CD4-positive, alpha-beta T cell (primary cell): ENCODE data around the gene FBXO28. TPM values are rescaled to one million over a fixed set of nuclear protein-coding genes. Genes with fewer than 3 reads are reported as not detected.

Experiments used
- ATAC-seq: fragments of 200-7000 bp; cut with Tn5 transposase; one replicate; pipeline ENCODE4 v1.10.0; 2022; ENCODE audit warnings: mild to moderate bottlenecking; ENCODE audit not compliant: poor library complexity
- CTCF ChIA-PET: fragments of 350-600 bp; sonication (Branson Sonifier 250); formaldehyde crosslinking; loops from one replicate; lab custom pipeline; 2021; ENCODE audit warnings: antibody characterized with exemption, inconsistent platforms; lab: Charles Lee
- POLR2A ChIA-PET: fragments of 350-600 bp; sonication (Branson Sonifier 250); formaldehyde crosslinking; loops from one replicate; lab custom pipeline; 2021; ENCODE audit warnings: antibody characterized with exemption, inconsistent platforms; lab: Charles Lee
- DNase-seq, 14 experiments: peaks; one replicate each; pipeline ENCODE4 v3.0.0-alpha.2; 2013 to 2020; ENCODE audit warnings: mixed read lengths in 2 of 14
- H3K27ac ChIP-seq, 2 donors: one replicate each; pipeline versions ENCODE4 v1.5.1 to v1.7.0; 2013; ENCODE audit warnings: low read length in 2 of 2, low read depth in 1 of 2, mild to moderate bottlenecking in 1 of 2
- H3K27me3 ChIP-seq, 2 experiments: 1 replicate in 1 of 2; 2 replicates in 1 of 2; pipeline versions ENCODE4 v1.6.1 to v1.7.0; 2013; ENCODE audit warnings: low read length in 2 of 2, control low read depth in 1 of 2, mild to moderate bottlenecking in 1 of 2, moderate library complexity in 1 of 2; ENCODE audit not compliant: insufficient read depth in 2 of 2, control insufficient read depth in 1 of 2
- H3K36me3 ChIP-seq: one replicate; pipeline ENCODE4 v1.6.1; 2013; ENCODE audit warnings: low read length, control low read depth; ENCODE audit not compliant: insufficient read depth
- H3K4me1 ChIP-seq: one replicate; pipeline ENCODE4 v1.6.1; 2013; ENCODE audit warnings: low read length, control low read depth; ENCODE audit not compliant: insufficient read depth
- H3K4me3 ChIP-seq: one replicate; pipeline ENCODE4 v1.5.1; 2013; ENCODE audit warnings: mild to moderate bottlenecking, low read length, moderate library complexity
- H3K9me3 ChIP-seq, 2 experiments: 1 replicate in 1 of 2; 2 replicates in 1 of 2; pipeline versions ENCODE4 v1.6.1 to v1.7.0; 2013; ENCODE audit warnings: low read length in 2 of 2, mild to moderate bottlenecking in 2 of 2, control low read depth in 1 of 2, moderate library complexity in 1 of 2; ENCODE audit not compliant: control insufficient read depth in 1 of 2, insufficient read depth in 1 of 2
- H3K27ac Mint-ChIP-seq: one replicate; pipeline ENCODE4 v1.8.0; 2020; ENCODE audit warnings: mixed read lengths
- H3K27me3 Mint-ChIP-seq: one replicate; pipeline ENCODE4 v1.8.0; 2021; ENCODE audit warnings: mixed read lengths
- H3K36me3 Mint-ChIP-seq: one replicate; pipeline ENCODE4 v1.8.0; 2021; ENCODE audit warnings: low read depth, mixed read lengths
- H3K4me1 Mint-ChIP-seq: one replicate; pipeline ENCODE4 v1.8.0; 2021; ENCODE audit warnings: low read depth, mixed read lengths
- H3K4me3 Mint-ChIP-seq: one replicate; pipeline ENCODE4 v1.8.0; 2020; ENCODE audit warnings: mild to moderate bottlenecking, mixed read lengths
- H3K9me3 Mint-ChIP-seq: one replicate; pipeline ENCODE4 v1.8.0; 2020; ENCODE audit warnings: mixed read lengths
- CTCF ChIP-seq: fragments of 200-600 bp; IDR thresholded peaks from one replicate; pipeline ENCODE4 v1.8.0; 2022; ENCODE audit warnings: antibody characterized with exemption, mild to moderate bottlenecking
- intact Hi-C, 2 experiments: fragments of 100-400 bp; cut with DNase I in 1 of 2; cut with micrococcal nuclease in 1 of 2; formaldehyde crosslinking; loops; one replicate each; pipeline versions ENCODE4 v1.15.1 to v1.9.0; 2023 to 2025; cut with DNase I, micrococcal nuclease
- total RNA-seq, 174 experiments: library from RNA in 2 of 174; stranded (reverse) in 2 of 174; gene quantifications; one replicate each; pipeline ENCODE4 v1.2.3 and lab custom pipeline; 2021 to 2026

The FBXO28 gene
- total RNA-seq, 2 experiments from 2014 or later, result 32.5 to 37.1 TPM

- no peak overlapping the region for H3K4me3 Mint-ChIP-seq
- TF ChIP-seq CTCF, result no peak
- H3K36me3 ChIP-seq, result no peaks in the 10 kb centered on the region
- H3K36me3 Mint-ChIP-seq, result no peaks in the 10 kb centered on the region
- H3K4me3 ChIP-seq, result no peak overlapping the region
- no peaks in the 10 kb centered on the region for H3K27me3 ChIP-seq
- peaks cover 5% of the 10 kb centered on the region for H3K4me1 ChIP-seq
- peaks cover 2% of the 10 kb centered on the region for H3K9me3 Mint-ChIP-seq
- H3K4me1 Mint-ChIP-seq, result no peaks in the 10 kb centered on the region
- no peak overlapping the region for H3K27ac ChIP-seq
- CTCF ChIA-PET, result no interaction called here
- peaks cover 0 to 4% of the 10 kb centered on the region in 2 experiments for H3K9me3 ChIP-seq
- intact Hi-C loops, result no loop called here
- no peak for DNase-seq
- peaks cover 15% of the 10 kb centered on the region for H3K27me3 Mint-ChIP-seq
- no peak for ATAC-seq
- H3K27ac Mint-ChIP-seq, result no peak overlapping the region
- POLR2A ChIA-PET, result no interaction called here
Observed at GRCh38 chr1:224068458-224069072, 45.3 kb upstream of the FBXO28 start.

- H3K9me3 ChIP-seq, result peaks cover 0 to 4% of the 10 kb centered on the region in 2 experiments
- intact Hi-C loops, result no loop called here
- peaks cover 2% of the 10 kb centered on the region for H3K9me3 Mint-ChIP-seq
- H3K4me1 Mint-ChIP-seq, result no peaks in the 10 kb centered on the region
- peaks cover 5% of the 10 kb centered on the region for H3K4me1 ChIP-seq
- H3K27me3 ChIP-seq, result no peaks in the 10 kb centered on the region
- H3K4me3 Mint-ChIP-seq, result no peak overlapping the region
- DNase-seq, result no peak
- CTCF ChIA-PET, result no interaction called here
- H3K27ac Mint-ChIP-seq, result no peak overlapping the region
- H3K36me3 Mint-ChIP-seq, result no peaks in the 10 kb centered on the region
- H3K27me3 Mint-ChIP-seq, result peaks cover 17% of the 10 kb centered on the region
- no peak for TF ChIP-seq CTCF
- no peak overlapping the region for H3K27ac ChIP-seq
- POLR2A ChIA-PET, result no interaction called here
- H3K36me3 ChIP-seq, result no peaks in the 10 kb centered on the region
- no peak for ATAC-seq
- H3K4me3 ChIP-seq, result no peak overlapping the region
Observed at GRCh38 chr1:224069138-224069537, 44.8 kb upstream of the FBXO28 start.

- no peak for DNase-seq
- Mint-ChIP-seq H3K36me3 (no peaks in the 10 kb centered on the region), H3K27me3 (peaks cover 29% of the 10 kb centered on the region), H3K4me3 (no peak overlapping the region), H3K4me1 (no peaks in the 10 kb centered on the region), H3K9me3 (peaks cover 2% of the 10 kb centered on the region), H3K27ac (no peak overlapping the region)
- ChIA-PET POLR2A (interaction anchor here (0.7 kb wide), 1 partner anchor 642 kb away, joined by 3 read pairs; no protein-coding TSS in a partner anchor), CTCF (no interaction called here)
- H3K36me3 ChIP-seq, result no peaks in the 10 kb centered on the region
- H3K27me3 ChIP-seq, result no peaks in the 10 kb centered on the region
- no peak overlapping the region for H3K4me3 ChIP-seq
- H3K27ac ChIP-seq, result no peak overlapping the region
- H3K4me1 ChIP-seq, result peaks cover 3% of the 10 kb centered on the region
- H3K9me3 ChIP-seq, result peaks cover 0 to 4% of the 10 kb centered on the region in 2 experiments
- intact Hi-C loops, result no loop called here
- ATAC-seq, result no peak
- TF ChIP-seq CTCF, result no peak
Observed at GRCh38 chr1:224070521-224070920, 43.4 kb upstream of the FBXO28 start.
